ENCODE data around the gene RXYLT1. TPM values are rescaled to one million over a fixed set of nuclear protein-coding genes. Genes with fewer than 3 reads are reported as not detected.
"Not testable (repeated sequence)": the region's sequence is repeated elsewhere in the genome, so short reads cannot be mapped to it uniquely, and the experiment has no call there.

Gene RXYLT1, protein sequence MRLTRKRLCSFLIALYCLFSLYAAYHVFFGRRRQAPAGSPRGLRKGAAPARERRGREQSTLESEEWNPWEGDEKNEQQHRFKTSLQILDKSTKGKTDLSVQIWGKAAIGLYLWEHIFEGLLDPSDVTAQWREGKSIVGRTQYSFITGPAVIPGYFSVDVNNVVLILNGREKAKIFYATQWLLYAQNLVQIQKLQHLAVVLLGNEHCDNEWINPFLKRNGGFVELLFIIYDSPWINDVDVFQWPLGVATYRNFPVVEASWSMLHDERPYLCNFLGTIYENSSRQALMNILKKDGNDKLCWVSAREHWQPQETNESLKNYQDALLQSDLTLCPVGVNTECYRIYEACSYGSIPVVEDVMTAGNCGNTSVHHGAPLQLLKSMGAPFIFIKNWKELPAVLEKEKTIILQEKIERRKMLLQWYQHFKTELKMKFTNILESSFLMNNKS
- total RNA-seq (15.7 TPM), polyA plus RNA-seq (15.7 TPM)
- long read RNA-seq, donor 1, result 0 reads
- long read RNA-seq, donor 2, result 0 reads
- long read RNA-seq, donor 3, full-length matches to known transcripts, result 16 of 16 reads
- long read RNA-seq, donor 3, partial matches to known transcripts, result 0 of 16 reads
- long read RNA-seq, donor 3, other reads (novel, unspliced or antisense), result 0 of 16 reads
- long read RNA-seq, donor 4, full-length matches to known transcripts, result 11 of 11 reads
- long read RNA-seq, donor 4, partial matches to known transcripts, result 0 of 11 reads
- long read RNA-seq, donor 4, other reads (novel, unspliced or antisense), result 0 of 11 reads
- long read RNA-seq, donor 5, full-length matches to known transcripts, result 19 of 19 reads
- long read RNA-seq, donor 5, partial matches to known transcripts, result 0 of 19 reads
- long read RNA-seq, donor 5, other reads (novel, unspliced or antisense), result 0 of 19 reads
- long read RNA-seq, donor 6, full-length matches to known transcripts, result 9 of 9 reads
- long read RNA-seq, donor 6, partial matches to known transcripts, result 0 of 9 reads
- long read RNA-seq, donor 6, other reads (novel, unspliced or antisense), result 0 of 9 reads
- long read RNA-seq, donor 7, full-length matches to known transcripts, result 11 of 11 reads
- long read RNA-seq, donor 7, partial matches to known transcripts, result 0 of 11 reads
- long read RNA-seq, donor 7, other reads (novel, unspliced or antisense), result 0 of 11 reads
- long read RNA-seq, donor 8, full-length matches to known transcripts, result 4 of 4 reads
- long read RNA-seq, donor 8, partial matches to known transcripts, result 0 of 4 reads
- long read RNA-seq, donor 8, other reads (novel, unspliced or antisense), result 0 of 4 reads
- long read RNA-seq, donor 9, partial matches to known transcripts, result 0 of 2 reads
- long read RNA-seq, donor 9, other reads (novel, unspliced or antisense), result 0 of 2 reads
- long read RNA-seq, donor 10, partial matches to known transcripts, result 0 of 3 reads
- long read RNA-seq, donor 10, other reads (novel, unspliced or antisense), result 0 of 3 reads

DNA sequence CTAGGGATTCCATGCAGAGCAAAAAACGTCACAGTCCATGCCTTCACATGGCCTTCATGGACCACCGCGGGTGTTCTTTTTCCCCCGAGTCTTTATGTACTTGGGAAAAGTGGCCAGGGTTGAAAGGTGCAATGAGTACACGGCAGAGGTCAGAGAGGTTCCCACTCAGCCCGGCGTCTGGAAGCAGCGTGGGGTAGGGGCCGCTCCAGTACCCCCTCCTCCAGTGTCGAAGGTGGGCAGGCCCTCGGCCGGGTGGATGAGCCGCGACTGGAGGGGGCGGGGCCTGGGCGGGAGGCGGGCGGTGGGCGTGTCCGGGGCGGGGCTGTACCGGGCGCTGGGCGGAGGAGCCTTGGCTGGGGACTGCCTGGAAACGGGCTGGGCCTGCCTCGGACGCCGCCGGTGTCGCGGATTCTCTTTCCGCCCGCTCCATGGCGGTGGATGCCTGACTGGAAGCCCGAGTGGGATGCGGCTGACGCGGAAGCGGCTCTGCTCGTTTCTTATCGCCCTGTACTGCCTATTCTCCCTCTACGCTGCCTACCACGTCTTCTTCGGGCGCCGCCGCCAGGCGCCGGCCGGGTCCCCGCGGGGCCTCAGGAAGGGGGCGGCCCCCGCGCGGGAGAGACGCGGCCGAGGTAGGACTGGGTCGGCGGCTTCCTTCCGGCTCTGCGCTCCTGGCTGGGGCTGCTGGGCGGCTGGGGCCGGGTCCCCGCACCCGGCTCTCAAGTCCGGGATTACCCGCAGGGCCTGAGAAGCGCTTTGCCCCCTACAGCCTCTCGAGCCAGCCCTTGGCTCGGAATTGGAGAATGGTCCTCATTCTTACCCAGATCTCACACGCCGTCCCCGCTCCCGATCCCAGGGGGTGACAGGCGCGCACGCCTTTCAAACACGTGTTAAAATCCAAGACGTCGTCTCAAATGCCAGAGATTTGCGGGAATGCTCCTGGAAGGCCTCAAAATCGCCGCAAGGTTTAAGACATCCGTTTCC is at the start of gene RXYLT1:
Gene RXYLT1 (plus strand): TSS at position 412 of the 984 bp plus-strand sequence. CDS start 52 bp downstream, at position 464.
- H3K36me3 ChIP-seq (ENCODE audit: control insufficient read depth in 2 of 2, insufficient read depth in 2 of 2, low read length in 1 of 2), result peaks cover 3 to 11% of the 10 kb centered on the region in 2 donors
- peaks cover 3% of the 10 kb centered on the region in 2 donors for H3K4me1 ChIP-seq (ENCODE audit: control insufficient read depth in 2 of 2, insufficient read depth in 2 of 2, low read length in 2 of 2)
- peak; percentile 55 to 88 (median 68) for DNase-seq (ENCODE audit: low read depth in 6 of 9, low spot score in 9 of 9)
- H3K27me3 ChIP-seq (ENCODE audit: control insufficient read depth in 2 of 2, insufficient read depth in 1 of 2, low read length in 1 of 2), result no peaks in the 10 kb centered on the region
- 1% methylated on average over 86 of the region's 86 CpGs for WGBS
- peak within 1 kb of the TSS; percentile 81 to 89 for H3K27ac ChIP-seq (ENCODE audit: low read depth in 1 of 2, low read length in 1 of 2)
- no peaks in the 10 kb centered on the region for H3K9me3 ChIP-seq (ENCODE audit: control insufficient read depth in 2 of 2, insufficient read depth in 1 of 2, low read length in 1 of 2)
- peak within 1 kb of the TSS; percentile 72 to 96 for H3K4me3 ChIP-seq (ENCODE audit: low read length in 2 of 2)

DNA sequence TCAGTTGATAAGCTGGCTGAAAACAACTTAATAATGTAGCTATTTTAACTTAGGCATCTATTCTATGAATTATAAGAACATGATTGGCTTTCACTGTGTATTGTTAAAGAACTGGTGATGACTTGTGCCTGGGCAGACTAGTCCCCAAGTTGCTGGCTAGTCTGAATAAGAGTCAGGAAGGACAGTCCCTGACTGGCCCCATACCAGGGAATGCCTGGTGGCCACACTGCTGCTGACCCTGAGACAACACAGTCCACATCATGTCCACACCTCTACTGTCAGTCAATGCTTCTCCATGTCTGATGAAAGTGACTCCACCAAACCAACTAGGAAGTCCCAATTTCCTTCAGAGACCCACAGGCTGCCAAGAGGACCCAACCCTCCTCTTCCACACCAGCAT is 46.9 kb upstream of the RXYLT1 start:
- not testable (repeated sequence) for H3K27ac ChIP-seq (ENCODE audit: low read depth in 1 of 2, low read length in 1 of 2); H3K4me1 ChIP-seq (ENCODE audit: control insufficient read depth in 2 of 2, insufficient read depth in 2 of 2, low read length in 2 of 2); H3K4me3 ChIP-seq (ENCODE audit: low read length in 2 of 2); H3K36me3 ChIP-seq (ENCODE audit: control insufficient read depth in 2 of 2, insufficient read depth in 2 of 2, low read length in 1 of 2); H3K27me3 ChIP-seq (ENCODE audit: control insufficient read depth in 2 of 2, insufficient read depth in 1 of 2, low read length in 1 of 2); DNase-seq (ENCODE audit: low read depth in 6 of 9, low spot score in 9 of 9); H3K9me3 ChIP-seq (ENCODE audit: control insufficient read depth in 2 of 2, insufficient read depth in 1 of 2, low read length in 1 of 2)

DNA sequence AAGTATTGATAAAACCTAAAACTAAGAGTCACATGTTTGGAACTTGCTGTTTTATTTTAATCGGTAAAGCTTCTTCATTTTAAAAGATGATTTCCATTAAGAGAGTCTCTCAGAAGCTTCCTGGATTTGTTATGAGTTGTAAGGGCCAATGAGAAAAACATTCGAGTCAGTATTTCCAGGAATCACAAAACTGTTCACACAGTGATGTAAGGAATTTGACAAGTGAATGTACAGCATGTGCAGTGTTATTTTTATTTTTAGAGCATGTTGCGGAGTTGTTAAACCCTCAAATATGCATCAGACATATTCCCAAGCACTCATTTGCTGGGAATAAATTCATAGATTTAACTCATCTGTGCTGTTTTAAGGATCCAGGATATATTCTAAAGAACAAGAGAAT is 46.1 kb upstream of the RXYLT1 start:
- not testable (repeated sequence) for H3K27ac ChIP-seq (ENCODE audit: low read depth in 1 of 2, low read length in 1 of 2); H3K27me3 ChIP-seq (ENCODE audit: control insufficient read depth in 2 of 2, insufficient read depth in 1 of 2, low read length in 1 of 2); H3K9me3 ChIP-seq (ENCODE audit: control insufficient read depth in 2 of 2, insufficient read depth in 1 of 2, low read length in 1 of 2); H3K4me3 ChIP-seq (ENCODE audit: low read length in 2 of 2); H3K4me1 ChIP-seq (ENCODE audit: control insufficient read depth in 2 of 2, insufficient read depth in 2 of 2, low read length in 2 of 2); H3K36me3 ChIP-seq (ENCODE audit: control insufficient read depth in 2 of 2, insufficient read depth in 2 of 2, low read length in 1 of 2); DNase-seq (ENCODE audit: low read depth in 6 of 9, low spot score in 9 of 9)
- WGBS, result 89% methylated on average over 3 of the region's 3 CpGs

DNA sequence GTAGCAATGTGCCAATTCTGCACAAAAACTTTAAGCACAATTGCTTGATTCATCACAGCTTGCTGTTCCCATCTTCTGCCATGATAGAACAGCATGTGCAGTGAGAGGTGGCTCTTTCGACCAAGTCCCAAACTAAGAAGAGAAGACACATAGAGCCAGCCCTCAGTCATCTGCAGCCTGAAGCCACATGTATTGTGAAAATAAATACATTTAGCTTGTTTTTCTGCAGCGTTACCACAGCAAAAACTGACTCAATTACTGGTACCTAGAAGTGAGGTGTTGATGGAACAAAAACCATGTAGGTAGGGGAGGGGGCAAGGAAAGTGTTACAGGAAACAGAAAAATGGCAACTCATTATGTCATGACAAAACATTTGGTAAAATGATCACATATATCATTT is 39.2 kb upstream of the RXYLT1 start:
- H3K4me3 ChIP-seq (ENCODE audit: low read length in 2 of 2); H3K9me3 ChIP-seq (ENCODE audit: control insufficient read depth in 2 of 2, insufficient read depth in 1 of 2, low read length in 1 of 2); DNase-seq (ENCODE audit: low read depth in 6 of 9, low spot score in 9 of 9); H3K4me1 ChIP-seq (ENCODE audit: control insufficient read depth in 2 of 2, insufficient read depth in 2 of 2, low read length in 2 of 2); H3K36me3 ChIP-seq (ENCODE audit: control insufficient read depth in 2 of 2, insufficient read depth in 2 of 2, low read length in 1 of 2); H3K27me3 ChIP-seq (ENCODE audit: control insufficient read depth in 2 of 2, insufficient read depth in 1 of 2, low read length in 1 of 2); H3K27ac ChIP-seq (ENCODE audit: low read depth in 1 of 2, low read length in 1 of 2): not testable (repeated sequence)
- WGBS, result 100% methylated on average over 1 of the region's 2 CpGs

DNA sequence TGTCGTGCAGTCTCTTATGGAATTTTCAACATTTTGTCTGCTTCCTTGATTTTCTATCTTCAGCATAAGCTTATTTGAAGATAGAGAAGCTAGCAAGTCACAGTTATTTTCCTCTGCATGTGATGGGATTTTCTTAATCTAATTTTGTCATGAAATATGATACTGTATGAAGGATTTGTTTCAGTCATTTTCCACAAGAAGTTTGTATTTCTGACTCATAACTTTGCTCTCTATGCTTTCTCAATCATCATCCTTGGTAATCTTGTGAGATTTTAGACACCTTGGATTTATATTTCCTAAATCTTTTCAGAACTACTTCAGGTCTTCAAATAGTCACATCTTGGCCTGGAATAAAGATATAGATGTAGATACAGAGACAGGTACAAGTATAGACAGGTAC is 38.3 kb upstream of the RXYLT1 start:
- H3K9me3 ChIP-seq (ENCODE audit: control insufficient read depth in 2 of 2, insufficient read depth in 1 of 2, low read length in 1 of 2); H3K27me3 ChIP-seq (ENCODE audit: control insufficient read depth in 2 of 2, insufficient read depth in 1 of 2, low read length in 1 of 2); H3K4me3 ChIP-seq (ENCODE audit: low read length in 2 of 2); H3K27ac ChIP-seq (ENCODE audit: low read depth in 1 of 2, low read length in 1 of 2); H3K4me1 ChIP-seq (ENCODE audit: control insufficient read depth in 2 of 2, insufficient read depth in 2 of 2, low read length in 2 of 2); H3K36me3 ChIP-seq (ENCODE audit: control insufficient read depth in 2 of 2, insufficient read depth in 2 of 2, low read length in 1 of 2); DNase-seq (ENCODE audit: low read depth in 6 of 9, low spot score in 9 of 9): not testable (repeated sequence)
- 98% methylated on average over 1 of the region's 1 CpG for WGBS

DNA sequence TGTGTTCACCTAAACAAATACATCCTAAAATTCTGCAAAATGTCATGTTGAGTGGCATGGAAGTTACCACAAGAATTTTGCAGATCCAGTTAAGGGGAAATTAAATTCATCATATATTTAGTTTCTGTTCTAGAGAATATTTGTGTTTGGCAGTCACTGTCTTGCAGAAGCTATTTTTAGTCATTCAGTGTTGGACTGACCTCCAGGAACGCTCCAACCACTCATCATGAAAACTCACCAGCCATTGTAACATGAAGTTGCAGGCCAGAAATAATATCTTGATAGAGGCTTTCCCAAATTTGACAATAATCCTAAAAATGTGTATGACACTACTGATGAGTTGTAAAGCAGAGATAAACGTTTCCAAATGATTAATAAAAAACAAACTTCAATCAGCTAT is 35.6 kb upstream of the RXYLT1 start:
- DNase-seq (ENCODE audit: low read depth in 6 of 9, low spot score in 9 of 9); H3K27ac ChIP-seq (ENCODE audit: low read depth in 1 of 2, low read length in 1 of 2); H3K4me3 ChIP-seq (ENCODE audit: low read length in 2 of 2); H3K9me3 ChIP-seq (ENCODE audit: control insufficient read depth in 2 of 2, insufficient read depth in 1 of 2, low read length in 1 of 2); H3K4me1 ChIP-seq (ENCODE audit: control insufficient read depth in 2 of 2, insufficient read depth in 2 of 2, low read length in 2 of 2); H3K27me3 ChIP-seq (ENCODE audit: control insufficient read depth in 2 of 2, insufficient read depth in 1 of 2, low read length in 1 of 2); H3K36me3 ChIP-seq (ENCODE audit: control insufficient read depth in 2 of 2, insufficient read depth in 2 of 2, low read length in 1 of 2): not testable (repeated sequence)
- WGBS, result 64% methylated on average over 2 of the region's 2 CpGs

DNA sequence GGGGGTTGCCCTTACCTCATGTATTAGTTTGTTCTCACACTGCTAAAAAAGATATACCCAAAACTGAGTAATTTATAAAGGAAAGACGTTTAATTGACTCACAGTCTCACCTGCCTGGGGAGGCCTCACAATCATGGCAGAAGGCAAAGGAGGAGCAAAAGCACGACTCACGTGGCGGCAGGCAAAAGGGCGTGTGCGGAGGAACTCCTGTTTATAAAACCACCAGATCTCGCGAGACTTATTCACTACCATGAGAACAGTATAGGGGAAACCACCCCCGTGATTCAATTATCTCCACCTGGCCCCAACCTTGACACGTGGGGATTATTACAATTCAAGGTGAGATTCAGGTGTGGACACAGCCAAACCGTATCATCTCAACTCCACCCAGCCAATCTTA is 33.2 kb upstream of the RXYLT1 start:
- H3K27me3 ChIP-seq (ENCODE audit: control insufficient read depth in 2 of 2, insufficient read depth in 1 of 2, low read length in 1 of 2); DNase-seq (ENCODE audit: low read depth in 6 of 9, low spot score in 9 of 9); H3K4me1 ChIP-seq (ENCODE audit: control insufficient read depth in 2 of 2, insufficient read depth in 2 of 2, low read length in 2 of 2); H3K27ac ChIP-seq (ENCODE audit: low read depth in 1 of 2, low read length in 1 of 2); H3K9me3 ChIP-seq (ENCODE audit: control insufficient read depth in 2 of 2, insufficient read depth in 1 of 2, low read length in 1 of 2); H3K4me3 ChIP-seq (ENCODE audit: low read length in 2 of 2); H3K36me3 ChIP-seq (ENCODE audit: control insufficient read depth in 2 of 2, insufficient read depth in 2 of 2, low read length in 1 of 2): not testable (repeated sequence)
- 90% methylated on average over 11 of the region's 11 CpGs for WGBS

DNA sequence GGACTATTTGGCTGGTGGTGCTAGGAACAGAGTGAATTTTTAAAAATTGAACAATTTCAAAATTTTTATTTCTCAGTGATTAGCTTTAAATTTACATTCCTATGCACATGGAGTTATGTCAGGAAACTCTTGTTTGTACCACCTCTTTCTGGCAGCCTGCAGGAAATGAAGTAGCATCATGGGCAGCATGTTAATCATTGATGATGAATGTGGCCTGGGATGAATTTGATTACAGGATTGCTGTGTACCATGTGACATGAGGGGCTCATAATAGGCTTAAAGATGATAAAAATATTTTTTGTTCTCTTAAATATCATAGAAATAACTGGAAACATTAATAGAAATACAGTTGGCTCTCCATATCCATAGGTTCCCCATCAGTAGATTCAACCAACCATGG is 32.6 kb upstream of the RXYLT1 start:
- H3K4me3 ChIP-seq (ENCODE audit: low read length in 2 of 2); H3K27ac ChIP-seq (ENCODE audit: low read depth in 1 of 2, low read length in 1 of 2); H3K9me3 ChIP-seq (ENCODE audit: control insufficient read depth in 2 of 2, insufficient read depth in 1 of 2, low read length in 1 of 2); H3K27me3 ChIP-seq (ENCODE audit: control insufficient read depth in 2 of 2, insufficient read depth in 1 of 2, low read length in 1 of 2); H3K4me1 ChIP-seq (ENCODE audit: control insufficient read depth in 2 of 2, insufficient read depth in 2 of 2, low read length in 2 of 2); DNase-seq (ENCODE audit: low read depth in 6 of 9, low spot score in 9 of 9); H3K36me3 ChIP-seq (ENCODE audit: control insufficient read depth in 2 of 2, insufficient read depth in 2 of 2, low read length in 1 of 2): not testable (repeated sequence)
